Smooth muscle cell of the coronary artery (primary cell): ENCODE data around the gene PAN2. TPM values are rescaled to one million over a fixed set of nuclear protein-coding genes. Genes with fewer than 3 reads are reported as not detected.

Experiments used
- total RNA-seq: library from RNA; depleted of rRNA; stranded (reverse); fragments of >200 nt; gene quantifications from 2 replicates; pipeline ENCODE4 v1.2.3, GENCODE V29; 2014; ENCODE audit warnings: low replicate concordance

Gene PAN2, protein sequence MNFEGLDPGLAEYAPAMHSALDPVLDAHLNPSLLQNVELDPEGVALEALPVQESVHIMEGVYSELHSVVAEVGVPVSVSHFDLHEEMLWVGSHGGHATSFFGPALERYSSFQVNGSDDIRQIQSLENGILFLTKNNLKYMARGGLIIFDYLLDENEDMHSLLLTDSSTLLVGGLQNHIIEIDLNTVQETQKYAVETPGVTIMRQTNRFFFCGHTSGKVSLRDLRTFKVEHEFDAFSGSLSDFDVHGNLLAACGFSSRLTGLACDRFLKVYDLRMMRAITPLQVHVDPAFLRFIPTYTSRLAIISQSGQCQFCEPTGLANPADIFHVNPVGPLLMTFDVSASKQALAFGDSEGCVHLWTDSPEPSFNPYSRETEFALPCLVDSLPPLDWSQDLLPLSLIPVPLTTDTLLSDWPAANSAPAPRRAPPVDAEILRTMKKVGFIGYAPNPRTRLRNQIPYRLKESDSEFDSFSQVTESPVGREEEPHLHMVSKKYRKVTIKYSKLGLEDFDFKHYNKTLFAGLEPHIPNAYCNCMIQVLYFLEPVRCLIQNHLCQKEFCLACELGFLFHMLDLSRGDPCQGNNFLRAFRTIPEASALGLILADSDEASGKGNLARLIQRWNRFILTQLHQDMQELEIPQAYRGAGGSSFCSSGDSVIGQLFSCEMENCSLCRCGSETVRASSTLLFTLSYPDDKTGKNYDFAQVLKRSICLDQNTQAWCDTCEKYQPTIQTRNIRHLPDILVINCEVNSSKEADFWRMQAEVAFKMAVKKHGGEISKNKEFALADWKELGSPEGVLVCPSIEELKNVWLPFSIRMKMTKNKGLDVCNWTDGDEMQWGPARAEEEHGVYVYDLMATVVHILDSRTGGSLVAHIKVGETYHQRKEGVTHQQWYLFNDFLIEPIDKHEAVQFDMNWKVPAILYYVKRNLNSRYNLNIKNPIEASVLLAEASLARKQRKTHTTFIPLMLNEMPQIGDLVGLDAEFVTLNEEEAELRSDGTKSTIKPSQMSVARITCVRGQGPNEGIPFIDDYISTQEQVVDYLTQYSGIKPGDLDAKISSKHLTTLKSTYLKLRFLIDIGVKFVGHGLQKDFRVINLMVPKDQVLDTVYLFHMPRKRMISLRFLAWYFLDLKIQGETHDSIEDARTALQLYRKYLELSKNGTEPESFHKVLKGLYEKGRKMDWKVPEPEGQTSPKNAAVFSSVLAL
- total RNA-seq: 15.5 and 22.7 TPM in 2 replicates

DNA sequence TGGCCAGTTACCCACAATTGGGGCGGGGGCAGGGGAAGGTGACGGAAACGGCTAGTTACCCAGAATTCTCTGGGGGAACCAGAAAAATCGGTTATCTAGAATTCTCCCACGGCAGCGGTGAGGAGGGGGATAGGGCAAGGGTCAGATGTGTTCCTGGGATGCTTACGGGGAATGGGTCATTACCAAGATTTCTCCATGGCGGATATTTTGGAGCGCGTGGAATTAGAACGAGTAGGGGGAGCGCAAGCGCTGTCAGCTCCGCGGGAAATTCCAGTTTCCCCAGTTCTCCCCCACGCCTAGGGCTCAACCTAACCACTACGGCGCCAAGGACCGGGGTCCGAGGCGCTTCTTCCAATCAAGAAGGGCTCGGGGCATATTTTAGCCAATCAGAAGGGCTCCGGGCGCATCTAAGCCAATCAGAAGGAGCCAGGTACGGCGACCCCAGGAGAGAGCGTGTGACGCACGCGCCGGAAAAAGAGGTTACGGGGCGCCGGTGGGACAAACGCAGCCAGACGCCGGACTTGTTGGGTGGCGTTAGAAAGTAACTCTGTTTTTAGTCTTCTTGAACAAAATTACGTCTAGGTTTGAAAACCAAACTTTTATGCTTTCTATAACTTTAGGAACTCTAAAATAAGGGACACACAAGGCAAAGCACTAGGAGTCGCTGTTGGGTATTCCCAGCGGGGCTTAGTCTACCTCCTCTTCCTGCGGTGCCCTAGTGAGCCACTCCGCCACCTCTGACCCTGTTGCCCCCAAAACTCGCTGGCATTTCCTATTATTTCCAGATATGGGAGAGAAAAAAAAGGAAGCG is at the start of gene PAN2:
Gene PAN2, minus strand, starts transcription at position 322 of the 811 bp plus-strand sequence. CDS start 906 bp downstream, outside the sequence.

DNA sequence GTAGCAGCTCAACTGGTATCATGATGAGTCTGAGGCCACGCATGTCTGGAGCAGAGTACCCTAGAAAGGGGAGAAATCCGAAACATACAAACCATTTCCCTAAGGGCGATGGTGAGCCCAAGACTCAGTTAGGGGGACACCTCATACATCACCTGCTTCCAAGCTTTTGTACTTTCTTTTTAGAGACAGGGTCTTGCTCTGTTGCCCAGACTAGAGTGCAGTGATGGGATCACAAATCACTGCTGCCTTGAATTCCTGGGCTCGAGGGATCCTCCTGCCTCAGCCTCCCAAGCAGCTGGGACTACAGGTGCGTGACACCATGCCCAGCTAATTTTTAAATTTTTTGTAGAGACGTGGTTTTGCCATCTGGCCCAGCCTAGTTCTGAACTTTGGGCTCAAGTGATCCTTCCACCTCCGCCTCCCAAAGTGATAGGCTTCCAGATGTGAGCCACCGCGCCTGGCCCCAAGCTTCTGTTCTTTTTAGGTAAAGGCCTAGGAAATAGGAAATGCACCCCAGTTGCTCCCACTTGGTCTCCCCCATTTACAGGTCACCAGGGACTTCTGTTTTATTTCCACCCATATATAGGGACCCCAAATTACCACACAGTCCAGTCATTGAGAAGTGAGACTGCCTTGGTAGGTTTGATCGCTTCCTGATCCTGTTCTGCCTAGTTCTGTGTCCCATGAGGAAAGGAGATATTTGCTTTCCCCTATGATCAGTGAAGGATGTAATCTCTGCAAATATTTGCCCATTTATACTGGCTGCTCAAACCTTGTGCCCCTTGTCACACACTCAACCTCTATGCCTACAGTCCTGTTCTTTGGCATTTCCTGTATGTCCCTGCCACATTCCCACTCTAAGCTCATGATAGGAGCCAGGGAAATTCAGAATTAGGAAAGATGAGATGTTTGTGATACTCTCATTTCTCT is 28.6 kb upstream of the PAN2 start, which contains the start of gene APOF:
Gene APOF, minus strand, starts transcription at position 728 of the 930 bp plus-strand sequence. Its CDS starts 112 bp downstream, at position 616.

DNA sequence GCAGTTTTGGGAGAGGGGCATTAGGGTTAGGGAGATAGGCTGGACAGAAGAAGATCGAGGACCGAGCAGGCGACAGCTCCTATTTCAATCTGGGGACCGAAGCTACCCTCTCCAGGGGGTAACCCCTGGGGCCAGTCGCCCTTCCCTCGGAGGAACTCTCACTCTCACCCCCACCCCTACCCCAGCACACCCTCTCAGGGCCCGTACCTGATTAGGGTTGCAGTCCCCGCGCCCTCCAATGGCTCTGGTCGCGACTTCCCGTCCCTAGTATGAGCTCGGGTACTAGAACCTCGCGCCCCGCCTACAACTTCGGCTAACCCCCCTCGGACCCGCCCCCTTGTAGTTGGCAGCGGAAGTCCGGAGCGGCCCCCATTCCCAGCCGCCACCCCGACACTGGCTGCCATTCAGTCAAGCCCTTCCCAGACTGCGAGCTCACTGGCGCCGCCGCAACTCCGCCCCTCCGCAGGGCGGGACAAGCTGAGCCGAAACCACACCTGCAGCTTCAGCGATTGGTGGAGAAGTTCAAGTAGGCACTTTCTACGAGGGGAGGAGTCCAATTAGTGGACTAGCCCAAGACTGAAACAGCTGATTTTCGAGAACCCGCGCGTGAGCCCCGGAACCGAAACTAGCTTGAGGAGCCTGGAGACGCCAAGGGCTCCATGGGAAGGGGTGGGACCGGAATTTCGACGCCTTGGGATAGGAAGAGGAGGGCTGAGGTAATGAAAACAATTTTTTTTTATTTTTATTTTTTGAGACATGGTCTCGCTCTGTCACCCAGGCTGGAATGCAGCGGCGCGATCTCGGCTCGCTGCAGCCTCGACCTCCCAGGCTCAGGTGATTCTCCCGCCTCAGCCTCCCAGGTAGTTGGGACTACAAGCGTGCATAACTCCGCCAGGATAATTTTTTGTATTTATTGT is 26.3 kb upstream of the PAN2 start, which contains the start of gene STAT2:
Gene STAT2, minus strand, starts transcription at position 257 of the 917 bp plus-strand sequence. CDS start 3,536 bp downstream, outside the sequence.

DNA sequence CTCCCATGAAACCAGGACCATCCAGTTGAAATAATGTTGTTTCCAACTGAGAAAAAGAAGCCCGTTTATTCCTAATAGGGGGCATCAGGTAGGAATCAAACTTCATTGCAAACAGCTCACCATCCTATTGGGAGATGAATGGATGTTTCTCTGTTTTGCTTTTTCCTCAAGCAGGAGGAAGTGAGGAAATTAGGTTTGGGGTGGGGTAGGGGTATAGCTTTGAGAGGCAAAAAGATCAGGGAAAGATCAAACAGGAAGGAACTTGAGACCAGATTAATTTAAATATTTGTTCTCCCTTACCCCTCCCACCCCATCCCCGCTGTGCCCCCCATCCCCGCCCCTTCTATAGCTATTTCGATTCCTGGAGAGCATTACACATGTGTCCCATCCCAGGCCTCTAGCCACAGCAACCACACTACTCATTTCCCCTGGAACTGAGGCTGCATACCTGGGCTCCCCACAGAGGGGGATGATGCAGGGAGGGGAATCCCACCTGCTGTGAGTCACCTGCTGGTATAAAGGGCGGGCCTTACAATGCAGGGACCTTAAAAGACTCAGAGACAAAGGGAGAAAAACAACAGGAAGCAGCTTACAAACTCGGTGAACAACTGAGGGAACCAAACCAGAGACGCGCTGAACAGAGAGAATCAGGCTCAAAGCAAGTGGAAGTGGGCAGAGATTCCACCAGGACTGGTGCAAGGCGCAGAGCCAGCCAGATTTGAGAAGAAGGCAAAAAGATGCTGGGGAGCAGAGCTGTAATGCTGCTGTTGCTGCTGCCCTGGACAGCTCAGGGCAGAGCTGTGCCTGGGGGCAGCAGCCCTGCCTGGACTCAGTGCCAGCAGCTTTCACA is 4.7 kb upstream of the PAN2 start, which contains the start of gene IL23A:
Gene IL23A, plus strand, starts transcription at position 577 of the 850 bp plus-strand sequence. Its CDS starts 161 bp downstream, at position 738.

DNA sequence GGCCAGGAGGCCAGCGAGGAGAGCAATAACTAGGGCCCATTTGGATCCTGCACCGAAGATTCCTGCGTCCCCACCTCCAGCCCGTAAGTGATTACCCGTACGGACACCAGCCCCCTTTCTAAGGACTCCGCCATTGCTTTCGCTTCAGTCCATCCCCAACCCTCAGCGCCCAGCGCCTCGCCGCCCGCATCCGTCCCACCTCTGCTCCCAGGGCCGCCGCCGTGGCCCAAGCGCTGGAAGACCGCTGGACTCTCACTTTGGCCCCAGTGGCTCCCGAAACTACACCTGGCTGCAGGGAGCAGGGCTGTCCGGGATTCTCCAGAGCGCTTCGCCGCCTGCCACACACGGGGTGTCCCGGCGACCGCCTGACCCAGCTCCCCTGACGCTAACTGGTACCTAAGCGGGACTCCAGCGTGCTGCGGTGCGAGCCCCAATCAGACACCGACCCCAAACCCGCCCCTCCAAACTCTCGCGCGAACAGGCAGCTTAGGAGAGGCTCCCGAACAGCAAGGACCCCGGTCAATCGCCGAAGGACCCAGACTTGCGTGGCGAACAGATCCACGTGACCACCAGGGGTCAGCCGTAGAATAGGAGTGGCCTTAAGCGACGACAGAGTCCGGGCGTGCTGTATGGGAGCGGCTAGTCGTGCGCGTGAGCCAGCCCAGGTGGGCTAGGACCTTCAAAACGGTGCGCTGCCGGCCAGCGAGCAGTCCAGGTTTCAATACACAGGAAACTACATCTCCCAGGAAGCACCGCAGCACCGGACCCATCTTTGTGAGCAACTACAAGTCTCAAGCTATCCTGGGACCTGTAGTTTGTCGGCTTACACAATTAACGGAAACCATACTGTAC is 18.0 kb downstream of the PAN2 start, which contains the start of gene CNPY2:
Gene CNPY2, minus strand, starts transcription at position 367 of the 852 bp plus-strand sequence. CDS start 771 bp downstream, outside the sequence.

DNA sequence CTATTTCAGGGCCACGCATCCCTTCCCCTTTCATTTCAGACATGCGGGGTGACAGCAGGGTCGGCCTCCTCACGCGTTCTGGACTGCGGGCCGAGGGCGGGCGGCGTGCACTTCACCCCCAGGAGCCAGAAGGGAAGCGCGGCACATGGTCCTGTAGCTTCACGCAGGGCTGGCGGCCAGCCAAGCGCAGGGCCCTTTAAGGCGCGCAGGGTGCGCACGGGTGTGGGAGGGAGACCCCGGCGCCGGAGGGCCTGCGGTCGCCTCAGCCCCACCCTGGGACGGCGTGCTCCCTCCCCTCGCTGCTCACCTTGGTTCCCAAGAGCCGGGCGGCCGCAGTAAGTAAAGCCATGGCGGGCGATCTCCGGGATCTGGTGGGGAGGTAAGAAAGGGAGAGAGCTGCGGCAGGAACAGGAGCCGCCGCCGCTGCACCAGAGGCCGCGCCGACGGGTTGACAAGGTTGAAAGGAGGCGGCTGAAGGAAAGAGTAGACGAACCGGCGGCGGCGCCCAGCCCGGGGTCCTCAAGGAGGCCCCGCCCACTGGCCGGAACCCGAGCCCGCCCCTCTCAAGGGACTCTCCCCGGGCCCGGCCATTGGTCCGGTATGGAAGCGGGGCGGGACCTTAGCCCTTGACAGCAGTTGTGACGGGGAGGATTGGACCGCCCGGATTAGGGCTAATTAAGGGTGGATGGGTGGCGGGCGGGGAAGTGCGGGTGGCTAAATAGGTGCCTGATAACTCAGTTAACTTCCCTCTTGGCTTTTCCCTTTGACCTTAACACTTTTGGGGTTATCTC is 33.8 kb downstream of the PAN2 start, which contains the start of gene CS:
Gene CS, minus strand, starts transcription at position 478 of the 791 bp plus-strand sequence. Its CDS starts 129 bp downstream, at position 349.

DNA sequence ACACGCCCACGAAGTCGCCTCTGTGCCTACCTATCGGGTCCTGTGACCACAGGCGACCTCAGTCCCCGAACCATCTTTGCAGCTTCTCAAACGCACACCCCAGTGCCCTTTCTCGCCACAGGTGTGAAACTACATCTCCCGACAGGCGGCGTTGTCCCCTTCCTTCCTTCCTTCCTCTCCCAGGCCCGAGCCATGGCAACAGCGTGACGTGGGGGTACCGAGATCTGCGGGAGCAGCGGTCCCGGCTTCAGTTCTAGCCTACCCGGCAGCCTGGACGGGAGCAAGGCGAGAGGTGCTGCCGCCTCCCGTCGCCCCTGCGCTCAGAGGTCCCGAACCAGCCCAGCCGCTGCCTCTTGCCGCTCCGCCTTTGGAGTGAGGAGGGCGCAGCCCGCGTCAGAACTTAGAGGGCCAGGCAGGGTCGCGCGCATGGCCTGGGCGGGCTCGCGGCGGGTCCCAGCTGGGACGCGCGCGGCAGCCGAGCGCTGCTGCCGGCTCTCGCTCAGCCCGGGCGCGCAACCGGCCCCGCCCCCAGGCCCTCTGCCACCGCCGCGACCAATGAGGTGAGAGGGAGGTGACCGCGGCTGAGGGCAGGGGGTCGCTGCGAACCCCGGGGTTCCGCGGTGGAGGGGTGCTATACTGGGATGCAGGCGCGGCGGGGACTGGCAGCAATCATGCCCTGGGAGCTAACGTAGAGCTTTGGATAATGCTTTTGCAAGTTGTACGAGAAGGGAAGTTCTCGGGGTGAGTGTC is 66.9 kb downstream of the PAN2 start, which contains the start of gene COQ10A:
Gene COQ10A, plus strand, starts transcription at position 250 of the 750 bp plus-strand sequence. Its CDS starts 177 bp downstream, at position 427.

Other genes starting within 250 kb of the PAN2 start
- gene PA2G4, start 229.4 kb downstream of the PAN2 start, total RNA-seq: 132 and 135 TPM in 2 replicates
- gene RPL41, start 217.4 kb downstream of the PAN2 start, total RNA-seq: 4,087 and 6,384 TPM in 2 replicates
- gene ZC3H10, start 215.7 kb downstream of the PAN2 start, total RNA-seq: 4.7 and 5.7 TPM in 2 replicates
- gene ESYT1, start 205.7 kb downstream of the PAN2 start, total RNA-seq: 173 and 204 TPM in 2 replicates
- gene MYL6B, start 181.4 kb downstream of the PAN2 start, total RNA-seq: 104 and 107 TPM in 2 replicates
- 3,250 and 5,170 TPM in 2 replicates for gene MYL6, start 175.6 kb downstream of the PAN2 start, total RNA-seq
- 38.8 and 54.9 TPM in 2 replicates for gene SMARCC2, start 144.5 kb downstream of the PAN2 start, total RNA-seq
- 174 and 323 TPM in 2 replicates for gene RNF41, start 112.1 kb downstream of the PAN2 start, total RNA-seq
- 24.2 and 33.1 TPM in 2 replicates for gene NABP2, start 109.7 kb downstream of the PAN2 start, total RNA-seq
- not detected in 2 replicates for gene SLC39A5, start 103.9 kb downstream of the PAN2 start, total RNA-seq
- gene ANKRD52, start 75.6 kb downstream of the PAN2 start, total RNA-seq: 17.0 and 17.1 TPM in 2 replicates
- gene COQ10A, start 67.1 kb downstream of the PAN2 start, total RNA-seq: 5.9 and 6.9 TPM in 2 replicates
- gene CS, start 33.7 kb downstream of the PAN2 start, total RNA-seq: 44.8 and 81.3 TPM in 2 replicates
- 74.3 and 113 TPM in 2 replicates for gene CNPY2, start 18.0 kb downstream of the PAN2 start, total RNA-seq
- not detected in 2 replicates for gene IL23A, start 4.9 kb upstream of the PAN2 start, total RNA-seq
- 164 and 272 TPM in 2 replicates for gene STAT2, start 26.1 kb upstream of the PAN2 start, total RNA-seq
- not detected in 2 replicates for gene APOF, start 28.9 kb upstream of the PAN2 start, total RNA-seq
- gene TIMELESS, start 115.4 kb upstream of the PAN2 start, total RNA-seq: 3.7 and 5.4 TPM in 2 replicates
- gene MIP, start 120.7 kb upstream of the PAN2 start, total RNA-seq: not detected in 2 replicates
- 1.1 and 1.2 TPM in 2 replicates for gene SPRYD4, start 134.6 kb upstream of the PAN2 start, total RNA-seq
- 0.38 TPM in 1 of 2 replicates, not detected in the other for gene GLS2, start 154.2 kb upstream of the PAN2 start, total RNA-seq
- 4.6 and 22.2 TPM in 2 replicates for gene RBMS2, start 187.8 kb upstream of the PAN2 start, total RNA-seq